ENCODE data around the gene KRT40.

Gene KRT40

GRCh38 chr17:40984226-40984625 is at the start of gene KRT40:
Gene KRT40, minus strand, starts transcription at chr17:40984326. Its CDS starts 53 bp downstream, at chr17:40984273.
- no peaks in the 10 kb centered on the region for H3K9me3 ChIP-seq (ENCODE audit: control insufficient read depth, low read depth, low read length)
- H3K9ac ChIP-seq (ENCODE audit: low read length), result no peak within 1 kb of the TSS
- H3K4me1 ChIP-seq (ENCODE audit: control insufficient read depth, low read depth, low read length), result peaks cover 10% of the 10 kb centered on the region
- H3K4me3 ChIP-seq (ENCODE audit: low read length), result no peak within 1 kb of the TSS
- no peaks in the 10 kb centered on the region for H3K36me3 ChIP-seq (ENCODE audit: control insufficient read depth, low read depth, low read length)
- H3K27ac ChIP-seq (ENCODE audit: low read length), result no peak within 1 kb of the TSS
- no peaks in the 10 kb centered on the region for H3K27me3 ChIP-seq (ENCODE audit: control insufficient read depth, insufficient read depth, low read length)

GRCh38 chr17:41029633-41030245 is 45.6 kb upstream of the KRT40 start, which contains the start of gene KRTAP1-4:
Gene KRTAP1-4, minus strand, starts transcription at chr17:41030195. Its CDS starts 117 bp downstream, at chr17:41030078.
- Histone ChIP-seq H3K36me3 (ENCODE audit: control insufficient read depth, low read depth, low read length) (no peaks in the 10 kb centered on the region), H3K9me3 (ENCODE audit: control insufficient read depth, low read depth, low read length) (no peaks in the 10 kb centered on the region), H3K4me1 (ENCODE audit: control insufficient read depth, low read depth, low read length) (no peaks in the 10 kb centered on the region), H3K27me3 (ENCODE audit: control insufficient read depth, insufficient read depth, low read length) (no peaks in the 10 kb centered on the region), H3K27ac (ENCODE audit: low read length) (no peak within 1 kb of the TSS), H3K4me3 (ENCODE audit: low read length) (no peak within 1 kb of the TSS), H3K9ac (ENCODE audit: low read length) (no peak within 1 kb of the TSS)

GRCh38 chr17:41026715-41027471 is 42.8 kb upstream of the KRT40 start, which contains the start of gene KRTAP1-5:
Gene KRTAP1-5, minus strand, starts transcription at chr17:41027208. Its CDS starts 53 bp downstream, at chr17:41027155.
- no peaks in the 10 kb centered on the region for H3K9me3 ChIP-seq (ENCODE audit: control insufficient read depth, low read depth, low read length)
- H3K9ac ChIP-seq (ENCODE audit: low read length), result no peak within 1 kb of the TSS
- no peak within 1 kb of the TSS for H3K27ac ChIP-seq (ENCODE audit: low read length)
- H3K4me3 ChIP-seq (ENCODE audit: low read length), result no peak within 1 kb of the TSS
- no peaks in the 10 kb centered on the region for H3K27me3 ChIP-seq (ENCODE audit: control insufficient read depth, insufficient read depth, low read length)
- no peaks in the 10 kb centered on the region for H3K4me1 ChIP-seq (ENCODE audit: control insufficient read depth, low read depth, low read length)
- no peaks in the 10 kb centered on the region for H3K36me3 ChIP-seq (ENCODE audit: control insufficient read depth, low read depth, low read length)

GRCh38 chr17:41024697-41025096 is 40.6 kb upstream of the KRT40 start:
- Histone ChIP-seq H3K27me3 (ENCODE audit: control insufficient read depth, insufficient read depth, low read length) (no peaks in the 10 kb centered on the region), H3K27ac (ENCODE audit: low read length) (no peak overlapping the region), H3K4me1 (ENCODE audit: control insufficient read depth, low read depth, low read length) (no peaks in the 10 kb centered on the region), H3K9ac (ENCODE audit: low read length) (no peak overlapping the region), H3K9me3 (ENCODE audit: control insufficient read depth, low read depth, low read length) (no peaks in the 10 kb centered on the region), H3K4me3 (ENCODE audit: low read length) (no peak overlapping the region), H3K36me3 (ENCODE audit: control insufficient read depth, low read depth, low read length) (no peaks in the 10 kb centered on the region)

- Histone ChIP-seq H3K36me3 (ENCODE audit: control insufficient read depth, low read depth, low read length) (no peaks in the 10 kb centered on the region), H3K27me3 (ENCODE audit: control insufficient read depth, insufficient read depth, low read length) (no peaks in the 10 kb centered on the region), H3K9me3 (ENCODE audit: control insufficient read depth, low read depth, low read length) (no peaks in the 10 kb centered on the region), H3K27ac (ENCODE audit: low read length) (no peak overlapping the region), H3K4me1 (ENCODE audit: control insufficient read depth, low read depth, low read length) (no peaks in the 10 kb centered on the region), H3K9ac (ENCODE audit: low read length) (no peak overlapping the region), H3K4me3 (ENCODE audit: low read length) (no peak overlapping the region)
Measured at GRCh38 chr17:41020336-41020735, 36.2 kb upstream of the KRT40 start.

- no peaks in the 10 kb centered on the region for H3K9me3 ChIP-seq (ENCODE audit: control insufficient read depth, low read depth, low read length)
Measured at GRCh38 chr17:41019415-41019814, 35.3 kb upstream of the KRT40 start.

GRCh38 chr17:41018541-41018940 is 34.4 kb upstream of the KRT40 start:
- no peak overlapping the region for H3K9ac ChIP-seq (ENCODE audit: low read length)
- H3K27ac ChIP-seq (ENCODE audit: low read length), result no peak overlapping the region
- H3K4me1 ChIP-seq (ENCODE audit: control insufficient read depth, low read depth, low read length), result no peaks in the 10 kb centered on the region
- no peaks in the 10 kb centered on the region for H3K9me3 ChIP-seq (ENCODE audit: control insufficient read depth, low read depth, low read length)
- H3K4me3 ChIP-seq (ENCODE audit: low read length), result no peak overlapping the region
- no peaks in the 10 kb centered on the region for H3K36me3 ChIP-seq (ENCODE audit: control insufficient read depth, low read depth, low read length)
- no peaks in the 10 kb centered on the region for H3K27me3 ChIP-seq (ENCODE audit: control insufficient read depth, insufficient read depth, low read length)

More at GRCh38 chr17:41019415-41019814, 35.3 kb upstream of the KRT40 start:
- H3K4me3 ChIP-seq (ENCODE audit: low read length), result no peak overlapping the region
- no peak overlapping the region for H3K27ac ChIP-seq (ENCODE audit: low read length)
- H3K27me3 ChIP-seq (ENCODE audit: control insufficient read depth, insufficient read depth, low read length), result no peaks in the 10 kb centered on the region
- no peaks in the 10 kb centered on the region for H3K36me3 ChIP-seq (ENCODE audit: control insufficient read depth, low read depth, low read length)
- no peak overlapping the region for H3K9ac ChIP-seq (ENCODE audit: low read length)
- H3K4me1 ChIP-seq (ENCODE audit: control insufficient read depth, low read depth, low read length), result no peaks in the 10 kb centered on the region

GRCh38 chr17:41016578-41017215 is 32.6 kb upstream of the KRT40 start:
- no peak overlapping the region for H3K27ac ChIP-seq (ENCODE audit: low read length)
- H3K27me3 ChIP-seq (ENCODE audit: control insufficient read depth, insufficient read depth, low read length), result no peaks in the 10 kb centered on the region
- H3K9me3 ChIP-seq (ENCODE audit: control insufficient read depth, low read depth, low read length), result no peaks in the 10 kb centered on the region
- no peak overlapping the region for H3K4me3 ChIP-seq (ENCODE audit: low read length)
- H3K4me1 ChIP-seq (ENCODE audit: control insufficient read depth, low read depth, low read length), result no peaks in the 10 kb centered on the region
- H3K9ac ChIP-seq (ENCODE audit: low read length), result no peak overlapping the region
- H3K36me3 ChIP-seq (ENCODE audit: control insufficient read depth, low read depth, low read length), result no peaks in the 10 kb centered on the region

GRCh38 chr17:41015454-41015853 is 31.3 kb upstream of the KRT40 start:
- no peaks in the 10 kb centered on the region for H3K4me1 ChIP-seq (ENCODE audit: control insufficient read depth, low read depth, low read length)

GRCh38 chr17:41013606-41014005 is 29.5 kb upstream of the KRT40 start:
- Histone ChIP-seq H3K4me3 (ENCODE audit: low read length) (no peak overlapping the region), H3K36me3 (ENCODE audit: control insufficient read depth, low read depth, low read length) (no peaks in the 10 kb centered on the region), H3K27ac (ENCODE audit: low read length) (no peak overlapping the region)

More at GRCh38 chr17:41015454-41015853, 31.3 kb upstream of the KRT40 start:
- no peaks in the 10 kb centered on the region for H3K9me3 ChIP-seq (ENCODE audit: control insufficient read depth, low read depth, low read length)
- H3K4me3 ChIP-seq (ENCODE audit: low read length), result no peak overlapping the region
- no peak overlapping the region for H3K27ac ChIP-seq (ENCODE audit: low read length)
- no peaks in the 10 kb centered on the region for H3K36me3 ChIP-seq (ENCODE audit: control insufficient read depth, low read depth, low read length)
- no peak overlapping the region for H3K9ac ChIP-seq (ENCODE audit: low read length)
- no peaks in the 10 kb centered on the region for H3K27me3 ChIP-seq (ENCODE audit: control insufficient read depth, insufficient read depth, low read length)

GRCh38 chr17:41013181-41013580 is 29.1 kb upstream of the KRT40 start:
- Histone ChIP-seq H3K4me3 (ENCODE audit: low read length) (no peak overlapping the region), H3K4me1 (ENCODE audit: control insufficient read depth, low read depth, low read length) (peaks cover 13% of the 10 kb centered on the region), H3K9ac (ENCODE audit: low read length) (no peak overlapping the region), H3K36me3 (ENCODE audit: control insufficient read depth, low read depth, low read length) (no peaks in the 10 kb centered on the region), H3K9me3 (ENCODE audit: control insufficient read depth, low read depth, low read length) (no peaks in the 10 kb centered on the region), H3K27ac (ENCODE audit: low read length) (no peak overlapping the region), H3K27me3 (ENCODE audit: control insufficient read depth, insufficient read depth, low read length) (no peaks in the 10 kb centered on the region)

More at GRCh38 chr17:41013606-41014005, 29.5 kb upstream of the KRT40 start:
- Histone ChIP-seq H3K4me1 (ENCODE audit: control insufficient read depth, low read depth, low read length) (peaks cover 13% of the 10 kb centered on the region), H3K9me3 (ENCODE audit: control insufficient read depth, low read depth, low read length) (no peaks in the 10 kb centered on the region), H3K9ac (ENCODE audit: low read length) (no peak overlapping the region), H3K27me3 (ENCODE audit: control insufficient read depth, insufficient read depth, low read length) (no peaks in the 10 kb centered on the region)
